LNCAP (cell line): Measurements from ENCODE around the gene FTO.

Experiments
- TF ChIP-seq, protein P1 (sequence below): fragments of 450-650 bp; IDR thresholded peaks from 2 replicates; pipeline ENCODE4 v1.5.1; 2017; ENCODE audit warnings: mild to moderate bottlenecking

The FTO gene

DNA sequence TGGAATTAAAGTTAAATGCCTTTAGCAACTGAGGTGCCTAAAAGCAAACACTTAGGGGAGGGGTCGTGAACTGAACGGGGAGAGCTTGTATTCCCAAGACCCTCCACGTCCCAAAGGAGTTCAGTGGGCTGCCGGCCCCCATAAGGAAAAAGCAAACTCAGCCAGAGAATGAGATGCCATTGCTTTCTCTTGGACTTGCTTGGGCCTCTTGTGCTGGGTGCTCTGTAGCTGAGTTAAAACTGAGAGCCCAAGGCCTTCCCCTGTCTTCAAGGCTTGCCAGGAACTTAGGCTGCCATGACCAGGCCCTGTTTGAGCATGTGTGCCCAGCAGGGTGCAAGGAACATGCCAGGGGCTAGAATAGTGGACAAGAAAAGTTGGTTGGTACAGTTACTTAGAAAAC is 382.8 kb downstream of the FTO start:
- TF ChIP-seq, protein P1, sequence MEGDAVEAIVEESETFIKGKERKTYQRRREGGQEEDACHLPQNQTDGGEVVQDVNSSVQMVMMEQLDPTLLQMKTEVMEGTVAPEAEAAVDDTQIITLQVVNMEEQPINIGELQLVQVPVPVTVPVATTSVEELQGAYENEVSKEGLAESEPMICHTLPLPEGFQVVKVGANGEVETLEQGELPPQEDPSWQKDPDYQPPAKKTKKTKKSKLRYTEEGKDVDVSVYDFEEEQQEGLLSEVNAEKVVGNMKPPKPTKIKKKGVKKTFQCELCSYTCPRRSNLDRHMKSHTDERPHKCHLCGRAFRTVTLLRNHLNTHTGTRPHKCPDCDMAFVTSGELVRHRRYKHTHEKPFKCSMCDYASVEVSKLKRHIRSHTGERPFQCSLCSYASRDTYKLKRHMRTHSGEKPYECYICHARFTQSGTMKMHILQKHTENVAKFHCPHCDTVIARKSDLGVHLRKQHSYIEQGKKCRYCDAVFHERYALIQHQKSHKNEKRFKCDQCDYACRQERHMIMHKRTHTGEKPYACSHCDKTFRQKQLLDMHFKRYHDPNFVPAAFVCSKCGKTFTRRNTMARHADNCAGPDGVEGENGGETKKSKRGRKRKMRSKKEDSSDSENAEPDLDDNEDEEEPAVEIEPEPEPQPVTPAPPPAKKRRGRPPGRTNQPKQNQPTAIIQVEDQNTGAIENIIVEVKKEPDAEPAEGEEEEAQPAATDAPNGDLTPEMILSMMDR = no peak

DNA sequence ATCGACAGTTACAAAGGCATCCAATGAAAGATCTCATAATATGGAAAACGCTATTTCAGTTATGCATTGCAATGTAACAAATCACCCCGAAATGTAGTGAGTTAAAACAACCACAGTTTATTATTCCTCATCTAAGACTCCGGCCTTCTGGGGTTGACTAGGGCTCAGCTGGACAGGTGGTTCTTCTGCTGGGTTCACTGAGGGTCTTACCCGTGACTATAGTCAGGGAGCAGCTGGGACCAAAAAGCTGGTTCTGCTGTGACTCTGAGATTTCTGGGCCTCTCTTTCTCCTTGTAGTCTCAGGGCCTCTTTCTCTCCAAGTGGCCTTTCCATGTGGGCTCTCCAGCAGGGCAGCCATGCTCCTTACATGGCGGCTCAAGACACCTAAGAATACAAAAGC is 386.6 kb downstream of the FTO start:
- TF ChIP-seq, protein P1 = no peak

DNA sequence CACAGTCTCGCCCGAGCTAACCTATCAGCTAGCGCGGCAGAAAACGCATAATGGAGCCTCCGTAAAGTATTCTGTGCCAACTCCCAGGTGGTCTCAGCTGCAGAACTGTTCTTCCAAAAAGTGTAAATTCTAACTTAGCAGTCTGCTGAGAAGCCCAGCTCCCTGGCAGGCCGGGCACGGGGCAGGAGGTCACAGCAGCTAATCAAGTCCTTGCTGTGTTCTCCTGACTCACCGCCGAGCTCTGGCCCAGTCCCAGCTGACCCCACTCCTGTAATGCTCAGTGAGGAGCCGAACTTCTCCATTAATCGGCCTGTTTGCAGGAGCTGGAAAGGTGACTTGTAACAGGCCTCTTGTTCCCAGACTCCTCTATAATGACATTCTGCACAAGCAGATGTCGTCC is 389.3 kb downstream of the FTO start:
- TF ChIP-seq, protein P1 = no peak

DNA sequence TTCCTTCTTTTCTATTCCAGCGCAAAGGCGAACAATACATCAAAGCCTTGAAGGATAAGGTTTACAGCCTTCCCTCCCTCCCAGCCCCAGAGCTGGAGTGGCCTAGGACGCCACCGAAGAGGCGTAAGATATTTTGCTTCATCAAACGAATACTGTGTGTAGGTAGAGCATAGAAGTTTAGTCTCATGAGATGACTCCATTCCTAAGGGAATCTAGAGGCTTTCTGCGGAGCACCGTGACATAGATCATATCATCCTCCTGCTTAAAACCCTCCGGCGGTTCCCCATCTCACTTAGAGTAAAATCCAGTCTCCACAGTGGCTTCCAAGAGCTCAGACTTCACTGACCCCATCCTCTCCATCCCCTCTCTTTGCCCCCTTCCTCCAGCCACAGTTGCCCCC is 390.7 kb downstream of the FTO start:
- TF ChIP-seq, protein P1 = no peak

DNA sequence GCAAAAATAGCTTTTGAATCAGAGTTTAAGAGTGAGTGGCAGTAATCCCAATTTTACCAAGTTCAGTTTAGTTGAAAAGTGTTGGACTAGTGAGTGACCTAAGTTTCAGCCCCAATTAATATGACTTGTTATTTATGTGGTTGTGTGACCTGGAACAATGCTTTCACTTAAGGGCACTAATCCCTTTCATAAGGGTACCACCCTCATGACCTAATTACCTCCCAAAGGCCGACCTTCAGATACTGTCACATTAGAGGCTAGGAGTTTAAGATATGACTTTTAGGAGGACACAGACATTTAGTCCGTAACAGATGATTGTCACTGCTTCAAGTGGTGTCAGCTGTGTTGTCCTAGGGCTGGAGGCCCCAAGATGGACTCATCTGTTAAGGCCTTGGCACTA is 392.7 kb downstream of the FTO start:
- TF ChIP-seq, protein P1 = no peak

DNA sequence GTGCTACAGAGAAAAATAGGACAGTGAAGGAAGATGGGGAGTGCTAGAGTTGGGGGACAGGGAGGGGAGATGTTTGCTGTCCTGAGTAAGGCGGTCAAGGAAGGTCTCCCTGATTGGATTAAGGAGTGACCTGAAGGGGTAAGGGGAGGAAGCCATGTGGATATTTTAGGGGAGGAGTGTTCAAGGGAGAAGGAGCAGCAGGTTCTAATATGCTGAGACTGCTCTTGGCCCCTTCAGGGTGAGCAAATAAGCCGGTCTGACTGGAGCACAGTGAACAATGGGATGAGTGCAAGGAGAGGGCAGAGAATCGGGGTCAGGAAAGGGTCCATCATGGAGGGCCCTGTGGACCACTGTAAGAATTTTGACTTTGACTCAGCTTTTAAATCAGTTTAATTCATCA is 393.8 kb downstream of the FTO start:
- TF ChIP-seq, protein P1 = no peak

DNA sequence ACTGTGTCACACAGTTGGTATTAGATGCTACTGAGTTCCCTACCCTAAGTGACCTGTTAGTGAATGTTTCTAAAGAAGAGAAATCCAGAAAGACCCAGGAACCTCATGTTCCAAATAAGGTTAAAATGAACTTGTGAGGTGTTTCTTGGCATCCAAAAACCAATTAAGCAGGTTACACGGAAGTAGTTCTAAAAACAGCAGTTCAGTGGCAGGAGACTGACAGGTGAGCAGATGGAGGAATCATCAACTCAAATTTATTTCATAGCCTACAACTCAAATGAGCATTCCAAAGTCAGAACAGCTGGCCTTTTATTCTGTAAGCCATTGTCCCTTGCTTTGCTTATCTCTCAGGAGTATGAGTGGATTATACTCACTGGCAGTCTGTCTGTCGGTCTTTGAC is 394.3 kb downstream of the FTO start:
- TF ChIP-seq, protein P1 = no peak

DNA sequence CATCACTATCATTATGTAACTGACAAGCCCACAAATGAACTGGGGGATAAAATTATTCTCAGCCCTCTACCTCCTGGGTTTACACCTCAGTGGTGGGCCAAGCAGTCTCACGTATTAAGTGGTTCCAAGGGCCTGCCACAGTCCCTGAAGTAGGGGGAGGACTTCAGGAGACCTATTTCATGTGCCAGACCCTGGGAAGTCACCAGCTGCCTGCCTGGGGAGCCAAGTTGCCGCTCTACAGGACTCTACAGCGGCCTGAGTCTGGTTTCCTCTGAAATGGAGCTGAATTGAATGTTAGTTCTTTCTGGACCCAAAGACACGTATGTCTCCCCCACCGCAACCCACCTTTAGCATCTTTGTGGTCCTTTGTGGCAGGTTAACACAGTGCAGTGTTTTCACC is 395.7 kb downstream of the FTO start:
- TF ChIP-seq, protein P1 = no peak
